B cell (primary cell): ENCODE results near the gene PLS3. TPM values are rescaled to one million over a fixed set of nuclear protein-coding genes. Genes with fewer than 3 reads are reported as not detected.

ENCODE experiments used
- ATAC-seq: fragments of 200-7000 bp; cut with Tn5 transposase; one replicate; pipeline ENCODE4 v1.10.0; 2021; ENCODE audit warnings: low read depth, mild to moderate bottlenecking, moderate number of reproducible peaks, moderate library complexity
- CTCF ChIA-PET: fragments of 350-600 bp; sonication (Branson Sonifier 250); formaldehyde crosslinking; loops from one replicate; lab custom pipeline; 2021; ENCODE audit warnings: antibody characterized with exemption, inconsistent platforms; lab: Charles Lee
- POLR2A ChIA-PET: fragments of 350-600 bp; sonication (Branson Sonifier 250); formaldehyde crosslinking; loops from one replicate; lab custom pipeline; 2021; ENCODE audit warnings: antibody characterized with exemption; lab: Charles Lee
- DNase-seq: peaks from one replicate; pipeline ENCODE4 v3.0.0; 2013
- H2AFZ ChIP-seq: 2 replicates; pipeline ENCODE4 v1.6.1; 2012; ENCODE audit warnings: mild to moderate bottlenecking, low read depth, low read length; ENCODE audit not compliant: insufficient read depth, poor library complexity, severe bottlenecking
- H3K27ac ChIP-seq, 2 donors: 1 replicate in 1 of 2; 2 replicates in 1 of 2; pipeline ENCODE4 v1.5.1; 2012 to 2013; ENCODE audit warnings: low read length in 2 of 2, mild to moderate bottlenecking in 2 of 2, moderate library complexity in 1 of 2
- H3K27me3 ChIP-seq, 4 experiments: fragments of 200-600 bp in 1 of 4; sonication (generic) in 1 of 4; replicated peaks in 1 of 4; 1 replicate in 2 of 4; 2 replicates in 2 of 4; pipeline versions ENCODE4 v1.6.1 to v1.7.0; 2013 to 2016; ENCODE audit warnings: low read length in 3 of 4, mild to moderate bottlenecking in 2 of 4, mixed read lengths in 1 of 4, moderate library complexity in 1 of 4; ENCODE audit not compliant: insufficient read depth in 4 of 4, control insufficient read depth in 3 of 4; ENCODE audit errors: control extremely low read depth in 1 of 4
- H3K36me3 ChIP-seq, 2 experiments: replicated peaks in 1 of 2; 1 replicate in 1 of 2; 2 replicates in 1 of 2; pipeline versions ENCODE4 v1.6.1 to v1.7.1; 2013; ENCODE audit warnings: low read length in 1 of 2; ENCODE audit not compliant: insufficient read depth in 2 of 2, control insufficient read depth in 1 of 2; ENCODE audit errors: control extremely low read depth in 1 of 2, extremely low read depth in 1 of 2
- H3K4me1 ChIP-seq, 2 donors: fragments of 200-600 bp in 1 of 2; sonication (generic) in 1 of 2; 1 replicate in 1 of 2; 2 replicates in 1 of 2; pipeline versions ENCODE4 v1.5.1 to v1.6.1; 2013 to 2017; ENCODE audit warnings: low read length in 2 of 2; ENCODE audit not compliant: control insufficient read depth in 2 of 2, insufficient read depth in 2 of 2
- H3K4me2 ChIP-seq: replicated peaks from 2 replicates; pipeline ENCODE3; 2012; ENCODE audit warnings: mild to moderate bottlenecking, low read depth, low read length; ENCODE audit not compliant: poor library complexity, severe bottlenecking
- H3K4me3 ChIP-seq, 5 experiments: fragments of 200-600 bp in 1 of 5; sonication (generic) in 1 of 5; 1 replicate in 3 of 5; 2 replicates in 2 of 5; pipeline versions ENCODE4 v1.5.1 to v1.7.0; 2011 to 2016; ENCODE audit warnings: low read length in 4 of 5, mild to moderate bottlenecking in 4 of 5, low read depth in 2 of 5, control low read depth in 1 of 5, moderate library complexity in 1 of 5; ENCODE audit not compliant: insufficient read depth in 1 of 5; ENCODE audit errors: control extremely low read depth in 1 of 5, extremely low read depth in 1 of 5
- H3K79me2 ChIP-seq: fragments of 200-600 bp; sonication (generic); one replicate; pipeline ENCODE4 v1.6.0; 2016; ENCODE audit warnings: low read length; ENCODE audit not compliant: control insufficient read depth, insufficient read depth
- H3K9ac ChIP-seq: fragments of 200-600 bp; sonication (generic); 2 replicates; pipeline ENCODE4 v1.6.1; 2017; ENCODE audit warnings: mild to moderate bottlenecking, low read length, moderate library complexity
- H3K9me3 ChIP-seq, 3 donors: one replicate each; pipeline versions ENCODE4 v1.6.1 to v1.7.1; 2013; ENCODE audit warnings: low read length in 2 of 3; ENCODE audit not compliant: control insufficient read depth in 2 of 3, insufficient read depth in 1 of 3; ENCODE audit errors: control extremely low read depth in 1 of 3
- H4K20me1 ChIP-seq: 2 replicates; pipeline ENCODE4 v1.6.0; 2012; ENCODE audit warnings: mild to moderate bottlenecking, low read length; ENCODE audit not compliant: insufficient read depth, control insufficient read depth, poor library complexity, severe bottlenecking
- H3K27ac Mint-ChIP-seq: one replicate; pipeline ENCODE4 v1.8.0; 2021; ENCODE audit warnings: mixed read lengths
- H3K27me3 Mint-ChIP-seq: one replicate; pipeline ENCODE4 v1.8.0; 2021; ENCODE audit warnings: mixed read lengths
- H3K4me1 Mint-ChIP-seq: one replicate; pipeline ENCODE4 v1.8.0; 2021; ENCODE audit warnings: mixed read lengths
- H3K4me3 Mint-ChIP-seq: one replicate; pipeline ENCODE4 v1.8.0; 2021; ENCODE audit warnings: mixed read lengths
- H3K9me3 Mint-ChIP-seq: one replicate; pipeline ENCODE4 v1.8.0; 2022; ENCODE audit warnings: mixed read lengths; ENCODE audit not compliant: insufficient read depth
- EZH2 ChIP-seq: IDR thresholded peaks from 2 replicates; pipeline ENCODE4 v1.6.1; 2012; ENCODE audit warnings: borderline replicate concordance, low read depth, mild to moderate bottlenecking, moderate library complexity, low read length; ENCODE audit not compliant: insufficient read depth, poor library complexity, severe bottlenecking
- WGBS: methylation state at CpG from one replicate; pipeline ENCODE4 v1.1.5; 2013; ENCODE audit warnings: missing lambda C conversion rate; ENCODE audit not compliant: insufficient coverage; 5-methylcytosine and 5-hydroxymethylcytosine counted together
- intact Hi-C: fragments of 100-400 bp; cut with micrococcal nuclease; formaldehyde crosslinking; loops from one replicate; pipeline ENCODE4 v1.10.0; 2022
- polyA plus RNA-seq: library from polyadenylated mRNA; depleted of rRNA; stranded (reverse); fragments of >200 nt; gene quantifications from 2 replicates; pipeline ENCODE4 v1.2.3, GENCODE V29; 2012
- total RNA-seq, 2 donors: library from RNA; stranded (reverse); fragments of 120-200 nt in 1 of 2; gene quantifications; 1 replicate in 1 of 2; 2 replicates in 1 of 2; pipeline versions ENCODE4 v1.2.3 to v1.2.4, GENCODE V29; 2013 to 2022
- TF ChIP-seq, protein P1 (sequence below): fragments of 200-600 bp; IDR thresholded peaks from one replicate; pipeline ENCODE4 v1.8.0; 2022; ENCODE audit warnings: antibody characterized with exemption, mild to moderate bottlenecking

Gene PLS3
- total and polyA plus RNA-seq, 2 donors (not counting 1 experiment from before 2014, with no cell fraction given): not detected

DNA sequence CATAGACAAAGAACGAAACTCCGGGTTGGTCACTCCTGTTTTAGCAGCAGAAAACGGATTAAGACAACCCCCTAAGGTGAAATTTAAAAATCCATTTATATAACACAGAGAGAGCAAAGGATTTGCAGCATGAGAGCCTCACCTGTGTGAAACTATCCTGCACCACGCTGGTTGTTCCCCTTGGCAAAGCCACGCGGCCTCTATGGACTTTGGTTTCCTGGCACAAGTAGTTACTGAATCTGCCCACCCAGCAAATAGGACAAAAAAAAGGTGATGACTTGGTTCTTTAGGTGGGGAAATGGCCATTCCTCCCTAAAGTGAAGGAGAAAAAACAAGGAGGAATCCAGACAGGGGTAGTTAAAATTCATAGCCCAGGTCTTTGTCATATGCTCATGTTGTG is 133.1 kb downstream of the PLS3 start:
- Mint-ChIP-seq H3K27me3 (no peaks in the 10 kb centered on the region), H3K27ac (no peak overlapping the region), H3K9me3 (no peaks in the 10 kb centered on the region), H3K4me3 (no peak overlapping the region), H3K4me1 (no peaks in the 10 kb centered on the region)
- Histone ChIP-seq H3K9ac (no peak overlapping the region), H3K4me2 (no peak overlapping the region), H3K36me3 (no peaks in the 10 kb centered on the region), H3K27me3 (no peaks in the 10 kb centered on the region), H3K4me3 (no peak overlapping the region), H3K27ac (no peak overlapping the region), H2AFZ (no peak overlapping the region), H3K4me1 (no peaks in the 10 kb centered on the region), H3K9me3 (no peaks in the 10 kb centered on the region), H4K20me1 (no peaks in the 10 kb centered on the region), H3K79me2 (no peaks in the 10 kb centered on the region)
- ChIA-PET POLR2A (no interaction called here), CTCF (no interaction called here)
- DNase-seq (no peak), ATAC-seq (no peak)
- intact Hi-C loops: no loop called here
- no peak for TF ChIP-seq EZH2
- TF ChIP-seq, protein P1, sequence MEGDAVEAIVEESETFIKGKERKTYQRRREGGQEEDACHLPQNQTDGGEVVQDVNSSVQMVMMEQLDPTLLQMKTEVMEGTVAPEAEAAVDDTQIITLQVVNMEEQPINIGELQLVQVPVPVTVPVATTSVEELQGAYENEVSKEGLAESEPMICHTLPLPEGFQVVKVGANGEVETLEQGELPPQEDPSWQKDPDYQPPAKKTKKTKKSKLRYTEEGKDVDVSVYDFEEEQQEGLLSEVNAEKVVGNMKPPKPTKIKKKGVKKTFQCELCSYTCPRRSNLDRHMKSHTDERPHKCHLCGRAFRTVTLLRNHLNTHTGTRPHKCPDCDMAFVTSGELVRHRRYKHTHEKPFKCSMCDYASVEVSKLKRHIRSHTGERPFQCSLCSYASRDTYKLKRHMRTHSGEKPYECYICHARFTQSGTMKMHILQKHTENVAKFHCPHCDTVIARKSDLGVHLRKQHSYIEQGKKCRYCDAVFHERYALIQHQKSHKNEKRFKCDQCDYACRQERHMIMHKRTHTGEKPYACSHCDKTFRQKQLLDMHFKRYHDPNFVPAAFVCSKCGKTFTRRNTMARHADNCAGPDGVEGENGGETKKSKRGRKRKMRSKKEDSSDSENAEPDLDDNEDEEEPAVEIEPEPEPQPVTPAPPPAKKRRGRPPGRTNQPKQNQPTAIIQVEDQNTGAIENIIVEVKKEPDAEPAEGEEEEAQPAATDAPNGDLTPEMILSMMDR: no peak
- WGBS: no CpG with 5 or more reads among the region's 6 CpGs

DNA sequence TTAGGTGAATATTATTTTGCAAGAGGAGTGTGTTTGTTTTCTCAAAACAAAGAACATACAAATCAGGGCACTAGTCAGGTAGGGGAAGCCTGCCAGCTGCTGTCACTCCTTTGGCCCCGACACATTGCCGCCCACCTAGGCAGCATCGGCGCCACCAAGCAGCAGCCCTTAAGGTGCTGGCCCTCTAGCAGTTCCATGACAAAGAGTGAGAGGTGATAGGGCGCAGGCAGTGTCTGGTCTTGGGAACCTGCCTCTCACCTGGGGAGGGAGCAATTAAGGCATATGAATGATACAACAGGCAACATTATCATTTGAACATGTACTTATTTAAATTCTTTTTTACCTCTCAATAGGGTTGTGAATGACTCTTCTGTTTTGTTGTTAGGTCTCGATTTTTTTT is 135.1 kb downstream of the PLS3 start:
- ChIA-PET POLR2A (no interaction called here), CTCF (no interaction called here)
- Histone ChIP-seq H2AFZ (no peak overlapping the region), H3K9me3 (no peaks in the 10 kb centered on the region), H3K4me1 (no peaks in the 10 kb centered on the region), H3K27me3 (no peaks in the 10 kb centered on the region), H3K79me2 (no peaks in the 10 kb centered on the region), H3K27ac (no peak overlapping the region), H3K9ac (no peak overlapping the region), H3K4me3 (no peak overlapping the region), H3K36me3 (no peaks in the 10 kb centered on the region), H3K4me2 (no peak overlapping the region), H4K20me1 (no peaks in the 10 kb centered on the region)
- no peaks in the 10 kb centered on the region for H3K9me3 Mint-ChIP-seq
- DNase-seq (no peak), ATAC-seq (no peak)
- H3K27me3 Mint-ChIP-seq: no peaks in the 10 kb centered on the region
- no CpG with 5 or more reads among the region's 6 CpGs for WGBS
- no peak for TF ChIP-seq EZH2
- TF ChIP-seq, protein P1: no peak
- intact Hi-C loops: no loop called here
- H3K4me1 Mint-ChIP-seq: no peaks in the 10 kb centered on the region
- no peak overlapping the region for H3K4me3 Mint-ChIP-seq
- H3K27ac Mint-ChIP-seq: no peak overlapping the region
